HT-29 (cell line): ENCODE data around the gene NRXN3. TPM values are rescaled to one million over a fixed set of nuclear protein-coding genes. Genes with fewer than 3 reads are reported as not detected.

Experiments used
- DNase-seq: peaks from one replicate; pipeline ENCODE4 v3.0.0-alpha.2; 2015; ENCODE audit warnings: low spot score
- total RNA-seq: library from RNA; depleted of rRNA; stranded (reverse); fragments of >200 nt; shearing (Covaris generic); gene quantifications from 2 replicates; pipeline ENCODE4 v1.2.3, GENCODE V29; 2014

NRXN3 gene
- total RNA-seq, 1 experiment from 2014 or later = not detected

DNA sequence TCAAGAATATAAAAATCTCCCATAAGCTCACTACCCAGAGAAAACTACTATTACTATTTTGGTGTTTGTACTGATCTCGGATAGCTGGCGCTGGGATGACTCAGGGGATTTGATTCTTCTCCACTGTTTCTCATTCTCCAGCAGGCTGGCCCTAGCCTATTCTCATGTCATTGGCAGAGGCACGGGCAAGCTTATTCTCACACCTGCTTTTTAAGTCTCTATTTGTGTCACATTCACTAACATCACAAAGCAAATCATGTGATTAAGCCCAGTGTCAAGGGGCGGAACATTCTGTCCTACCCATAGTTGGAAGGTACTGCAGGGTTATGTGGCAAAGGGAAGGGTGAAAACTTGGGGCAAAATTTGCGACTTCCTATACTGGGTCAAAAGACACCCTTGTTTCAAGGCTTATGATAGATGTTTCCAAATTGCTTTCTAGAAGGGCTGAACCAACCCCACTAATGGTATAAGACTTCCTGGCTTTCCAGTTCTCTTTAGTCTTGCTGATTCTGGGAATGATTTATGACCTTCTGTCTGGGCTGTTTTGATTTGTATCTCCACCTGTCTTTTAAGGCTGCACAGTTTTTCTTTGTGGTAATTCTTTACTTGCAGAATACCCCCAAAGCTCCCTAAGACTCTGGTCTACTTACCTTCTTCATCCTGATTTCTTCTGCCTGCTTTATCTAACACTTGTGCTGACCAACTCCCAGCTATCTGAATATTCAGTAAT lies 406.4 kb downstream of the NRXN3 start:
- no peak for DNase-seq

DNA sequence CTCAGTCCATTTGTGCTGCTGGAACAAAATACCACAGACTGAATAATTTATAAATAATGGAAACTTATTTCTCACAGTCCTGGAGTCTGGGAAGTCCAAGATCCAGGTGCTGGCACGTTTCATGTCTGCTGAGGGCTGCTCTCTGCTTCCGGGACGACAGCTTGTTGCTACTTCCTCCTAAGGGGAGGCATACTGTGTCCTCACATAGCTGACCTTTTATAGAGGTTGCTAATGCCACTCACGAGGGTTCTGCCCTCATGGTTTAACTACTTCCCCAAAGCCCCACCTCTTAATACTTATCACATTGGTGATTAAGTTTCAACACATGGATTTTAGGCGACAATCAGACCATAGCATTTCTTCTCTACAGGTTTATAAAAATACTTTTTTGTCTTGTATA lies 411.1 kb downstream of the NRXN3 start:
- no peak for DNase-seq

DNA sequence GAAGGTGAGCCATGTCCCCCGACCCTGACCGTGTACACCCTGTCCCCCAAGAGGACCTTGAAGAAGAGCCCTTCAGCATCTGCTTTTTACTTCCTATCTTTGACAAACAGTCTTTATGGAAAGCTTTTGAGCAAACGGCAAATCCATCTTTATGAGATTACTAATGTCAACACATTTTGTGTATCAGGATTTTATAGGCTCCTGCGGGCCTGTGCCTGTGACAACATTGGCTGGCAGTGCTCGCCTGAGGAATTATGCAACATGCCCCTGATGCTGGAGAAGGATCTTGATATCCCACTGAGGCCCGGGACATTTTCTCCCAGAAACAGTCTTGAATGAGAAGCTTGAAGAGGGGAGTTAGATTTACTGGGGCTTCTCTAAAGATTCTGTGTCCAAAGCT lies 416.5 kb downstream of the NRXN3 start:
- no peak for DNase-seq

DNA sequence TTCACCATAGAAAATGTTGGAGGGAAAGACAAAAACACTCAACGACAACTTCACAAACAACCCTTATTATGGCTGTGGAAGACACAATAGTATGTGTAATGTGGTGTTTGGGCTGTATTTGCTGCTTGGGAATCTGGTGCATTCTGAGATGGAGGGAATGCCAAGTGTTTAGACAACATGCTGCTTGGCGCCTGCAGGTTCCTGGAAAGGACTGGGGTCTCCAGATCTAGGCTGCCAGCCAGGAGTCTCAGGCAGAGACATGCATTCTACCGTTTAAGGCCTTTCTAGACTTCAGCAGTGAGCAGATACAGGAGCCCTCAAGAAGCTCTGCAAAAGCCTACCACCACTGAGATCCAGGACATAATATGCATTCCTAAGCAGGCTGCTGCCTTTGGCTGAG lies 418.7 kb downstream of the NRXN3 start:
- no peak for DNase-seq

DNA sequence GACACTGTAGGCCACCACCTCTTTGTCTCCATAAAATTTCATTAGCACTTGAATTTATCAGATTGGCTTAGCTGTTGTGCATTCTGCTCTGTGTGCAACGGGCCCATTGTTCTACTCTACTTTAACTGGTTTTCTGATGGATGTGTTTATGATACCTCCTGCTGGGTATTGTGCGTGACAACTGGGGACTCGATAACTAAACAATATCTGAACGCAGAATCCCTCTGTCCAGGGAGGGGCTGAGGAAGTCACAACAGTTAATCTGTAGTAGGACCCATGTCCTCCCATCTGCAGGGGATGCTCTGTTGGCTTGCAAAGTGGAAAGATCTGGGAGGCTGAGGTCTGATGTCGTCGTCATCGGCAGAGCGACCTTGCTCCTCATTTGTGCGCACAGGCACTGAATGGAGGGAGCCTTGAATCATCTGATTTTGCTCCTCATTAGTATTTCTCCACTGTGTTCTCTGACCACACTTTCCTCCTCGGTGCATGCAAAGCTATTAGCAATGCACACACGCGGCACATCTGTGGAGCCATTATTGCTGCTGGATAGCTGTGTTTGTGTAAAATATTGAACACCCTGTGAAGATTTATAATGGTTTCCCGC lies 422.5 kb downstream of the NRXN3 start:
- no peak for DNase-seq

DNA sequence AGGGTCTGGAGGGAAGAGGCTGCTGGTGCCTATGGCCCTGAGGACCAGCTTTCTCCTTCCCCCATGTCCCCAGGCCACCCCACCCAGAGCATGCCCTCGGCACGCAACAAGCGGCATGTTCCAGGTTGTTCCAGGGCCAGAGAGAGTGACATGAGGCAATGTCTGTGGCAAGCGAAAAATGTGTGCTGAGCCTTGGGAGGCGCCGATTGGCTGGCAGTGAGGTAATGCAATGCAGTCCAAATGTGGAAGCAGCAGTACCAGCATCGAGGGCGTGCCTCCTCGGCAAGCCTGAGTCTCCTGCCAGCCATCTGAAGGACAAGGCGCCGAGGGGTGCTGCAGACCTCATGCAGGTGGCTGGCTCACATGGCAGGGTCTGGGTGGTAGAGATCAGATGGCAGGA lies 423.8 kb downstream of the NRXN3 start:
- no peak for DNase-seq

DNA sequence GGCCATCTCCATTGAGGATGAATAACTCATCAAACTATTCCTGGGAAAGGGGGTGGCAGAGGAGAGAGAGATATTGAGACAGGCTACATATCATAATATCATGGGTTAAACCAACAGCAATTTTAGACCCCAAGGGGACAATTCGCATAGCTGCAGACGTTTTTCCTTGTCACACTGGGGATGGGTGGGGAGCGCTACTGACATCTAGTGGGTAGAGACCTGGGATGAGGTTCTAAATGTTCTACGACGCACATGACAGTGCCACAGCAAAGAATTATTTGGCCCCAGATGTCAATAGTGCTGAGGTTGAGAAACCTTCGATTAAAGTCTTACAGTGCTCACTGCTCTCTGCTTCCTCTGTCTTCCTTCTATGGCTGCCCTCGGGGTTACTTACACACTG lies 425.6 kb downstream of the NRXN3 start:
- no peak for DNase-seq

DNA sequence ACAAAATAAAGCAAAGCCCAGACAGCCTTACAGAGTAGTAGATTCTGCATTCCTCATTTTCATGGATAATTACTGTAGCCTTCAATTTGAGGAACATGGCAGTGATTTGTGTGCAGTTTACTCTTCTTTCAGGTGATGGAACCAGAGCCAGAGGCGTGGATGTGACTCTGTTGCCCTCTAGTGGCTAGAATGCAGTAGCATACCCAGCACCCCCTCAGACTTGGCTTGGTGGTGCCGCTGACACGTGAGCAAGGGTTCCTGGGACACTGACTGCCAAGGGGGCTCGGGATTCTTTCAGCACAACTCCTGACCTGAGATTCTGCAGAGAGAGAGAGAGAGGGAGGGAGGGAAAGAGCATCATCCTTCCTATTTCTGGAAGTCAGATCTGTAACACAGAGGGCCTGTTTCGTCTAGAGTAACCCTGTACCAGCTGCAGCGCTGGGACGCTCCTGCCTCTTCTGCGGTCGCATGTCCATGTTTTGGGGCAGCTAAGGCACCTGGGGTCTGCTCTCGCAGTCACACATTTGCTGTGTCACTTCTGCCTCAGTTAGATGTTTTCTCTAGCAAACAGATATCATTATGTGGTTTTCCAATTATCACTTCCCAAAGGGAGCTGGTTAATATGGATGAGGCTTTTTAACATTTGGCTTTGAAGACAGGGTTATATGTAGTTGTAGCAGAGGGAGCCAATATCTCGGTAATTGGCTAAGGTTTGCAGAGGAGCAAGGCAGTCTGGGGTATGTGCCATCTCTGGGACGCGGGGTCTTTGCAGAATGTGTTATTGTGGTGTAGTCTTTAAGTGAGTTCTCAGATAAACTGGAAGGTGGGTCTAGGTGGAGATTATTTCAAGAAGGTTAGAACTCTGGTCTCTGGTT lies 428.1 kb downstream of the NRXN3 start:
- DNase-seq = peak; percentile 50

DNA sequence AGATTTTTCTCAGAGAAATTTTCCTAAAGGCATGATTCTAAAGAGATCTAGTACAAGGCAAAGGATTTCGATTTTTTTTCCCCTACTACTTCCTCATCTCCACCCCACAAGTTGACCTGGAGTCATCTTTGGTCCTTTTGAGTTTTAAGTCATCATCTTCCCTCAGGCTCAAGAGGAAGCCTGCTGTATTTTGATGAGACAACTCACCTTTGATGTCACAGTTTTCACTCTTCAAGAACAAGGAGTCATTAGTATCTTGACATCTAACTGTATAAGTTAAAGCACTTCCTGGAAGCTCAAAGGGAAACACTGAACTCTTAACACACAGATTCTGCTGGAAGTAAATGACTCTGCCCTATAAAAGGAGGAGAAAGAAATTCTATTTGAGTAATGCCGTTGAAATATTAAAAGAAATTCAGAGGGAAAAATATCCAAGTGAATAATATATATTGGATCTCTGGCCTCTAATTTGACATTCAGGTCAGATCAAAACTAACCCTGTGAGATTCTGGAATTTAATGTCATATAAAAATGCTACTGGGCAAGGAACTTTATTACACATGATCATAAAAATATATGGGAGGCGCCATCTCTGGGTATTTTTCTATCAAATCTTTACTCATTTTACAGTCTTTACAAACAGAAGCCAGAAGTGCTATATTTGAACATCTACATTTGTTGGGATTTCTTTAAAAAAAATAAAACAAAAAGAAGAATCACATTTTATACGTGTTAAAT lies 435.0 kb downstream of the NRXN3 start:
- no peak for DNase-seq

DNA sequence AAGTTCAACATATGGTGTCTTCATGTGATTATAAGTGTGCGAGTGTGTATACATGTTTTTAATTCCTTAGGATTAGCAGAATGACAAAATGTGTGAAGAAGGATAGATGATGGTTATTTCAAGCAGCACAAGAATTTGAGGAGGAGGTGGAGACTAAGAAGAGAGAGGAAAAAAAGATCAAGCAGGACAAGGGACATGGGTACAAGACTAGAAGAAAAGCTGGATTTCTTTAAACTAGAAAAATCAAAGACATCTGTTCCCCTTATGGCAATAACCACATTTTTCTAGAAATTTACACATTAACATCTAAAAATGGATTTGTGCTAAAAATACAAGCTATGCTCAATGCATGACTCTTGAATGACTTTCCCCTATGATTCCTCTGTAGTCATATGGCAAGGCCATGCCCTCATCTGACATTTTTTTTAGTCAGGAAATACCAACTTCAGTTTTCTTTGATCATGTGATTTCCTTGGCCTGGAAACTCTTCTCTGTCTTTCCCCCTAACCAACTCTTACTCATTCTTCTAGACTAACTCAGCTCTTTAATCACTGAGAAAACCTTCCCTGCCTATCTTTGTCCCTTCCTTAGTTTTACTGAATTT lies 435.8 kb downstream of the NRXN3 start:
- DNase-seq = no peak

DNA sequence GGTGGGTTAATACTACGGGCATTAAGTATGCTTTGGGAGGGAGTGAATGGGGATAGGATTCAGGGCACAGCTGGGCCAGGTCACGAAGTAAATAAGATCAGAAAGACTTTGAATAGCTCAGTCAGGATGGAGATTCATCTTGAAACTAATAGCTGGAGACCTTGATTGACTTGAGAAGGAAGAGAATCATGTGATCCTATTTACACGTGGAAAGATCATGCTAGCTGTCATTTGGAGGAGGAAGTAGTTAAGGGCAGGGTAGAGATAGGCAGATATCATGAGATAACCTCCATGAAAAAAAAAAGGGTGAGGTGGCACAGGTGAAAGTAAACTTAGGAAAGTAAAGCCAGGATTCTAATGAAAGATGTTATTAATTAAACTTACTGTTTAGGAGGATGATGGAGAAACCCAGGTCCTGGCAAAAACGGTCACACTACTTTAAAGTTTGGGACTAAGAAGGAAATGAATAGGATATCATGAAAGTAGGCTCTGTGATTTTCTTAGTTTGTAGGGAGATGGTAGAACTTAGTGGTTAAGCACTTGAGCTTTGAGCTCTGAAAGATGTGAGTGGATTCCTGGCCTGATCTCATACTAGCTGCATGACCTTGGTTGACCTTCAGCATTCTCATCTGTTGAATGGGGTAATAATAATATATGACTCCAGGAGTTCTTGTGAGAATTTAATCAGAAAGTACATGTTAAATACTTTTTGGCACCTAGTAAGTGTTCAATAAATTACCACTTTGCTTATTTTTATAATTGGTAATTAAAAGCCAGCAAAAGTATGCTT lies 439.0 kb downstream of the NRXN3 start:
- no peak for DNase-seq

DNA sequence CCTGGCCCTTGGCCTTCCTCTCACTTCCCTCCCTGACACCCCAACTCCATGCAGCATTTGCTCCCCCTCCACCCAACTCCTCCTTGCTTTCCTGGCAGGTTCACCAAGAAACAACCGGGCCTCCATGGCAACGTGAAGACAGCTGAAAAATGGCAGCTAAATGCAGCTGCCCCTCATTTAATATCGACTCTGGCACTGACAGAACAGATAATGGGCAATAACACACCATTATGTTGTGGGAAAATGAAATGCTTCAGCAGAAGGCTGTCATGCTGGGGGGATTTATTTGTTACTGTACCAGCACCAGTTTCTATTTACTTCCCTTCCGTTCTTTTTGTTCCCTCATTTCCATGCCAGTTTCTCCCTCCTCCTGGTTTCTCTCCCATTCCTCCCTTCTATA lies 440.8 kb downstream of the NRXN3 start:
- DNase-seq = no peak

DNA sequence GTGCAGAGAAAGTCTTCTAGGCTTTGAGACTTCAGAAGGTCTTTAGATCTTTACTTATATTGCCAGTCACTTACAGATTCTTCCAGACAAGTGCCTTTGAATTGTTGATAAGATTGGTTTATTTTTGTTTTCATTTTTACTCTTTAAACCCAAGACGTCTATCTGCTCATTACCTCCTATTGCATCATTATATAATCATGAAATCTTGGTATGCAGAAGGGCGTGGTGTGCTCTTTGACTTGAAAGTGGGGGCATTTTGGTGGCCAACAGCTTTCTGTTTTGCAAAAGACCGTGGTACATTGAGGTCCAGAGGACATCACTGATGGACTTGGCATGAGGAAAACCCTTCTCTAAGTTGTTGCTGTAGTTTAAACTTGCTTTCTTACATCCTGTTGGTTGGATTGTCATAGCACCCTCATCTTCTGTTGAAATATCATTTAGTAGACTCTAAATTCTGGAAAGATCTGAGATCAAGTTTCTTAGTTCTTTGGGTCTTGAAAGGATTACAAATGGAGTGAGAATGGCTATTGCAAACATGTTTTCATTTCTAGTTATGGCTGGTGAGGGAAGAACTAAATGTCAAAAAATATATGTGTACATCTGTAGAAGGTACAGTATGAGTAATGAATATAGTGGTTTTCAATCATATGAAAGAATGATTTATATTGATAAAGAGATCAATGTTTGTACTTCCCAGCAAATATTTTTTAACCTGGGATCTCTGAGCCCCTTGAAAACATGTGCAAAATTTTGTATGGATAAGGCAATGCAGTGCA lies 441.8 kb downstream of the NRXN3 start:
- no peak for DNase-seq

DNA sequence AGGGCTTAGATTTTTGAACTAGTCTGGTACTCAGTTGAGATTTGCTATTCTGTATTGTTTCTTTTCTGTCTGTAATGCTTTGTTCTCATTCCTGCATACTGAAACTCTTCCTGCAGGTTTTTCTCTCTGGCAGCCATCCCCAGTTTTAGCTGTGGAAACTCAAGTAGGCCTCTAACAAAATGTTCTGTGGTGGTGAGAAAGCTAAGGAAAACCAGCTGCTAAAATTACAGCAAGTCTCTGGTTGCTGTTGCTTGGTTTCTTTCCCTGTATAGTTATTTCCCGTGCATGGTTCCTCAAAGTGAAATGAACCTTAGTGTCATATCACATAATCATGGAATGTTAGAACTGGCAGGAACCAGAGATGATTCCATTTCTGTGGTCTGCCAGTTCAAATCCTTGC lies 442.5 kb downstream of the NRXN3 start:
- DNase-seq = no peak

DNA sequence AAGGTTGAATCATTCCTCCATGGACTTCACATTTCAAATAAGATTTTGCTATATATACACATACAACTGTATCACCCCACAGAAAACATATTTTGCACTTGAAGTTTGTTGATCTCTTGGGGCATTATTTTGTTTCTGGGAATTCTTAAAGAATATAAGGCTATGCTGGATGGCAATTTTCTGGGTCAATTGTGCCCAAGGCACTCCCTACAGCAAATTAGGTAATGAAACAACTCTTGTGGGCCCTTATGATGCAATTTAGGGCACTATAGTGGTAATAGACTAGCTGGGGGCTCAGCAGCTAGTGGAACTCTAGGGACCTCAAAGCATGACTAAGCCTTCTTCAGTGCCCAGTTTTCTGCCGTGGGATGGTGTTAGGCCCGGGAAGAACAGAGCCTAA lies 444.4 kb downstream of the NRXN3 start:
- no peak for DNase-seq

DNA sequence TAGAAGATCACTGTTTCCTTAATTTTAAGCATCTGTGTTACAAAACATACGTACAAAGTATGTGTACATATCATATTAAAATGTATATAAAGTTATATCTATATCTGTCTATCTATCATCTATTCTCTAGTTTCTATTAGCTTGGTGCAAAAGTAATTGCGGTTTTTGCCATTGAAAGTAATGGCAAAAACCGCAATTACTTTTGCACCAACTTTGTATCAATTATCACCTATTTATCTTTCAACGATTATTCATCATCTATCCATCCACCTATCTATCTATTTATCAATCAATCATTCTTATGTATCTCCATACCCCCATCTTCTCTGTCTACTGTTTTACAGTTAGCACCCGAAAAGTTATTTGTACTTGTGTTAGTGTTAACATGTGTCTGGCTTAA lies 447.6 kb downstream of the NRXN3 start:
- no peak for DNase-seq

DNA sequence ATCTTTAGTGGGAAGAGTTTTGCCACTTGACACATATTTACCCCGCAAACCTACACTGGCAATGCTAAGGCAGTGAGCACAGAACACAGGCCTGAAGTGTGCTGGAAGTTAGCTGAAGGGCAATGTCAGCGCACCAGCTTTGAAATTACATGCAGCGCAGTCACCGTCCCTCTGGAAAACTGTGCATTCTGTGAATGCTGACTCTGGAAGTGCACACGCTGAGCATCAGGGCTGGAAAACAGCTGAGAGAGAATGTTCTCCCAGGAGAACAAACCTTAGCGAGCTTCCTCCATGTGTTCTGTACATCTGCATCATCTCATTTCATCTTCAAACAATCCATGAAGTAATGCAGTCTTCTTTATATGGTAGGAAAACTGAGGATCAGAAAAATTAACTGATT lies 448.2 kb downstream of the NRXN3 start:
- DNase-seq = no peak

DNA sequence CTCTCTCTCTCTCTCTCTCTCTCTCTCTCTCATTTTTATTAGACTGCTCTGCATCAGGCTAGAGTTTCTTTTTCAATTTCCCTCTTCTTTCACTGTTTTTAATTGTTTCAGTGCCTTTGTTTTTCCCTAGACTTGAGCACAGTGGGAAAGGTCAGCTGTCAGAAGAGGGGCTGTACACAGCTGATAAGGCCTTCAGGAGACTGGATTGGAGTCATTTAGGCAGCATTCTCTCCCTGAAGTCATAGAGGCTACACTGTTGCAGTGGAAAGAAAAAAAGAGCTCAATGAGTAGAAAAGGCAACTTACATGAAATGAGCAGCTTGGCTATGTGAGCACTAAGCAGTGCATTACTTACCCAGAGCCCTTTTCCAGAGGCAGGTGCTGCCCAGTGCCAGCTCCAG lies 456.9 kb downstream of the NRXN3 start:
- DNase-seq = no peak

DNA sequence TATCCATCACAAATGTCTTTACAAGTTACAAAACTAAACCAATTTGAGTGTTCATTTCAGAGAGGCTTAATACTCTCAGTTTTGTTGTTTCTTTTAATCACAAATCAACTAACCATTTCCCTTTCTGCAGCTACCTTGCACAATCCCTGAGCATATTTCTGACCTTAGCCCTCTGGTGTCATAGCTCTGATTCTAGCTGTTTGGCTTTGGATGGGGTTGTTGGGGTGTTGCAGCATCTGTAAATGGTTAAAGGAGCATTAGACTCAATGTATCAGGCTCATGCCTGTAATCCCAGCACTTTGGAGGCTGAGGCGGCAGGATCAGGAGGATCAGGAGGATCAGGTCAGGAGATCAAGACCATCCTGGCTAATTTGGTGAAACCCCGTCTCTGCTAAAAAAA lies 461.4 kb downstream of the NRXN3 start:
- DNase-seq = no peak

DNA sequence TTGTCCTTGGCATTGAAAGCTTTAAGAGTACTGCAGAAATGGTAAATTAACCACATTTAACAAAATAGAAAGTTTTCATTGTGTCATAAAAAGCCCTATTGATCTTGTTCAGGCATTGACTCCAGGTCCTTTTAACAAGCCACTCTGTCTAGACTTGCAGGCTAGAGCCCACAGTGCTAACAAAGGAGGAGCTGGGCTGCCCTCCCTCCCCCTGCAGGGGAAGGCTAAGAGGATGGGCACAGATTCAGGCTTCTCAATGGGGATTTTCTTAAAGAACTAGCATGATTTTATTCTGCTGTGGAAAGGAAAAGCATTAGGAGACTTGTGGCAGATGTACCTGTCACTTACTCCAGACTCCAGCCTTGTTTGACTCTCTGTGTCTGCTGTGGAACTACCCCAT lies 463.6 kb downstream of the NRXN3 start:
- DNase-seq = no peak
